ENCODE measurements around the gene MED29. TPM values are rescaled to one million over a fixed set of nuclear protein-coding genes. Genes with fewer than 3 reads are reported as not detected.
A peak's percentile ranks its signal among the peaks of the same experiment; 100 is the strongest.

The MED29 gene
- total RNA-seq, 1 experiment from 2014 or later = 17.0 TPM

DNA sequence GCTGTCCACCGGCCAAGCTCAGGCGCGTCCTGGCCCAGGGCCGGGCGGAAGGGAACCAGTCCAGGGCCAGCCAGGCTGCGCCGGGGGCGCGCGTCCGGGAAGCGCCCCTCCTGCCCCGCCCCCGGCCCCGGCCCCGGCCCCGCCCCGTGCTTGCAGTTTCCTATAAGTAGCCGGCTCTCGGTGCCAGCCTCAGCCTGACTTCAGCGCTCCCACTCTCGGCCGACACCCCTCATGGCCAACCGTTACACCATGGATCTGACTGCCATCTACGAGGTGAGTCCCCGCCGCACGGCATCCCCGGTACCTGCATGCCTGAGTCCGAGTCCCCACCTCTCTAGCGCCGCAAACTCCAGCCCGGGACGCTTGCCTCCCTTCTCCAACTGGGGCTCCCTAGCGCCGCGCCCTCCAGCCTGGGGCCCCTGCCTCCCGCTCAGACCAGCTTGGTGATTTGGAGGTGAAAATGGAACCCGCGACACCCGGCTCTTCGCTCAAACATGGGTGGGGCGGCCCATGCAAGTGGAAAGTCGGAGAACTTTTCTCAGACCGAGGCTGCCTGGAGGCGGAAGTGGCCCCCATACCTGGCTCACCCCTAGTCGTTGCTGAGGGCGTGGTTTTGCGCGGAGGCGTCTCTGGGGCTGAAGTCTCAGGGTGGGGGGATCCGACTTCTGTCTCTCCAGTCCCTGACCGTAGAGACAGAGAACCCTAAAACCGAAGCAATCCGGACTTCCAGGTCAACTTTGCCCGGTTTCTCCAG, 15.7 kb downstream of the MED29 start, which contains the start of gene ZFP36:
Gene ZFP36, plus strand, starts transcription at position 192 of the 754 bp plus-strand sequence. Its CDS starts 58 bp downstream, at position 250.
- peaks cover 22% of the 10 kb centered on the region for H3K79me2 ChIP-seq (ENCODE audit: low read length)
- H3K9me3 ChIP-seq (ENCODE audit: low read length) = no peaks in the 10 kb centered on the region
- TF ChIP-seq, protein P1, sequence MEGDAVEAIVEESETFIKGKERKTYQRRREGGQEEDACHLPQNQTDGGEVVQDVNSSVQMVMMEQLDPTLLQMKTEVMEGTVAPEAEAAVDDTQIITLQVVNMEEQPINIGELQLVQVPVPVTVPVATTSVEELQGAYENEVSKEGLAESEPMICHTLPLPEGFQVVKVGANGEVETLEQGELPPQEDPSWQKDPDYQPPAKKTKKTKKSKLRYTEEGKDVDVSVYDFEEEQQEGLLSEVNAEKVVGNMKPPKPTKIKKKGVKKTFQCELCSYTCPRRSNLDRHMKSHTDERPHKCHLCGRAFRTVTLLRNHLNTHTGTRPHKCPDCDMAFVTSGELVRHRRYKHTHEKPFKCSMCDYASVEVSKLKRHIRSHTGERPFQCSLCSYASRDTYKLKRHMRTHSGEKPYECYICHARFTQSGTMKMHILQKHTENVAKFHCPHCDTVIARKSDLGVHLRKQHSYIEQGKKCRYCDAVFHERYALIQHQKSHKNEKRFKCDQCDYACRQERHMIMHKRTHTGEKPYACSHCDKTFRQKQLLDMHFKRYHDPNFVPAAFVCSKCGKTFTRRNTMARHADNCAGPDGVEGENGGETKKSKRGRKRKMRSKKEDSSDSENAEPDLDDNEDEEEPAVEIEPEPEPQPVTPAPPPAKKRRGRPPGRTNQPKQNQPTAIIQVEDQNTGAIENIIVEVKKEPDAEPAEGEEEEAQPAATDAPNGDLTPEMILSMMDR (conservative IDR thresholded peaks at IDR 0.05; ENCODE audit: low read depth, low read length) = no peak
- no peak for TF ChIP-seq EZH2 (IDR thresholded peaks at IDR 0.05; ENCODE audit: low read length, unreplicated experiment)
- TF ChIP-seq EZH2phosphoT487 (IDR thresholded peaks at IDR 0.05; ENCODE audit: borderline replicate concordance, low read length) = no peak
- POLR2A ChIA-PET (ENCODE audit: unreplicated experiment) = interaction anchor here (0.6 kb wide), 2 partner anchors 100 to 757 kb away, joined by 3 to 4 read pairs; no protein-coding TSS in a partner anchor
- peak; percentile 64 for DNase-seq
- intact Hi-C loops (cut with micrococcal nuclease) = no loop called here
- peak within 1 kb of the TSS; percentile 45; the same call in 1 of the 2 replicates for H2AFZ ChIP-seq (ENCODE audit: low read length)
- H3K27ac ChIP-seq (ENCODE audit: low read length) = peak within 1 kb of the TSS; percentile 83
- H3K4me2 ChIP-seq (ENCODE audit: low read length) = peak within 1 kb of the TSS; percentile 99
- CTCF ChIA-PET = no interaction called here
- no peaks in the 10 kb centered on the region for H3K27me3 ChIP-seq (ENCODE audit: low read length)
- BruUV-seq (replicated peaks) = TSS peak; percentile 80
- no peaks in the 10 kb centered on the region for H3F3A ChIP-seq (ENCODE audit: low read length, unreplicated experiment)
- H3K9ac ChIP-seq (ENCODE audit: low read length) = peak within 1 kb of the TSS; percentile 94
- peak within 1 kb of the TSS; percentile 100 for H3K4me3 ChIP-seq (ENCODE audit: low read length)
- H3K4me1 ChIP-seq (ENCODE audit: insufficient read depth, low read length) = peaks cover 51% of the 10 kb centered on the region
- peaks cover 20% of the 10 kb centered on the region for H4K20me1 ChIP-seq (ENCODE audit: low read length)
- peak; percentile 9 for ATAC-seq
- H3K36me3 ChIP-seq (ENCODE audit: low read depth, low read length) = peaks cover 9% of the 10 kb centered on the region
- H3K9me2 ChIP-seq (replicated peaks; ENCODE audit: low read length) = no peaks in the 10 kb centered on the region

DNA sequence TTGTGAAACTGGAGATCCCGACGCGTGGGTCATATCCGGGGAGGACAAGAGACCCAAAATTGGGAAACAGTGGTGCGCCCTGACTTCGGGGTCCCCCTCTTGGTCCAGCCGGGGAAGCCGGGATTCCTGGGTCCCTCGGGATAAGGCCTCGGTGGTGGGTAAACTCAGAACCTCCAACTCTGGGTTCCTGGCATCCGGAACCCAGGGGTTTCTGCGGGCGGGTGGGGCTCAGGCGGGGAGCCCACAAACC, 16.2 kb downstream of the MED29 start:
- Histone ChIP-seq H3K36me3 (ENCODE audit: low read depth, low read length) (peaks cover 9% of the 10 kb centered on the region), H3K79me2 (ENCODE audit: low read length) (peaks cover 22% of the 10 kb centered on the region), H3K4me3 (ENCODE audit: low read length) (peak overlapping the region; percentile 100), H3K4me1 (ENCODE audit: insufficient read depth, low read length) (peaks cover 46% of the 10 kb centered on the region), H3K27ac (ENCODE audit: low read length) (peak overlapping the region; percentile 83), H2AFZ (ENCODE audit: low read length) (no peak overlapping the region), H3F3A (ENCODE audit: low read length, unreplicated experiment) (no peaks in the 10 kb centered on the region), H3K9me2 (replicated peaks; ENCODE audit: low read length) (no peaks in the 10 kb centered on the region), H3K9ac (ENCODE audit: low read length) (peak overlapping the region; percentile 94), H3K9me3 (ENCODE audit: low read length) (no peaks in the 10 kb centered on the region), H3K4me2 (ENCODE audit: low read length) (peak overlapping the region; percentile 99), H4K20me1 (ENCODE audit: low read length) (peaks cover 20% of the 10 kb centered on the region), H3K27me3 (ENCODE audit: low read length) (no peaks in the 10 kb centered on the region)
- DNase-seq = no peak
- BruUV-seq (replicated peaks) = no TSS peak
- intact Hi-C loops (cut with micrococcal nuclease) = no loop called here
- TF ChIP-seq EZH2phosphoT487 (IDR thresholded peaks at IDR 0.05; ENCODE audit: borderline replicate concordance, low read length) (no peak), EZH2 (IDR thresholded peaks at IDR 0.05; ENCODE audit: low read length, unreplicated experiment) (no peak)
- TF ChIP-seq, protein P1 (conservative IDR thresholded peaks at IDR 0.05; ENCODE audit: low read depth, low read length) = no peak
- no peak for ATAC-seq
- CTCF ChIA-PET = no interaction called here
- POLR2A ChIA-PET (ENCODE audit: unreplicated experiment) = interaction anchor here (0.6 kb wide), 2 partner anchors 9 to 28 kb away, joined by 4 to 5 read pairs; partner anchors contain the start of gene RPS16

Measured in PC-3 (cell line).